Parathyroid adenoma (tissue), 2 donors: ENCODE data around the gene TMEM167A.

Experiments
- H2AFZ ChIP-seq: fragments of 300-600 bp; sonication (generic); one replicate; pipeline ENCODE4 v1.7.0; 2017; ENCODE audit warnings: antibody characterized with exemption, mild to moderate bottlenecking
- H3K27ac ChIP-seq: fragments of 300-600 bp; sonication (generic); one replicate; pipeline ENCODE4 v1.7.0; 2017
- H3K27me3 ChIP-seq: fragments of 300-600 bp; sonication (generic); one replicate; pipeline ENCODE4 v1.7.0; 2017; ENCODE audit warnings: low read length; ENCODE audit not compliant: control insufficient read depth, insufficient read depth
- H3K36me3 ChIP-seq: fragments of 300-600 bp; sonication (generic); one replicate; pipeline ENCODE4 v1.7.0; 2017; ENCODE audit warnings: low read length; ENCODE audit not compliant: control insufficient read depth, insufficient read depth
- H3K4me1 ChIP-seq: fragments of 300-600 bp; sonication (generic); one replicate; pipeline ENCODE4 v1.7.0; 2017; ENCODE audit warnings: control low read depth
- H3K4me2 ChIP-seq: fragments of 300-600 bp; sonication (generic); one replicate; pipeline ENCODE4 v1.7.0; 2017; ENCODE audit warnings: low read length
- H3K4me3 ChIP-seq: fragments of 300-600 bp; sonication (generic); one replicate; pipeline ENCODE4 v1.7.0; 2017; ENCODE audit warnings: low read depth, low read length
- H3K79me2 ChIP-seq: fragments of 300-600 bp; sonication (generic); one replicate; pipeline ENCODE4 v1.7.0; 2017; ENCODE audit warnings: control low read depth
- H3K9ac ChIP-seq: fragments of 300-600 bp; sonication (generic); one replicate; pipeline ENCODE4 v1.7.0; 2017; ENCODE audit warnings: mild to moderate bottlenecking
- H3K9me3 ChIP-seq: fragments of 300-600 bp; sonication (generic); one replicate; pipeline ENCODE4 v1.7.0; 2017; ENCODE audit warnings: low read length; ENCODE audit not compliant: control insufficient read depth
- TF ChIP-seq, protein P1 (sequence below): fragments of 300-600 bp; sonication (generic); IDR thresholded peaks from one replicate; pipeline ENCODE4 v1.7.0; 2017; ENCODE audit warnings: antibody characterized with exemption, mild to moderate bottlenecking
- donor health status: primary hyperparathyroidism.

Gene TMEM167A

DNA sequence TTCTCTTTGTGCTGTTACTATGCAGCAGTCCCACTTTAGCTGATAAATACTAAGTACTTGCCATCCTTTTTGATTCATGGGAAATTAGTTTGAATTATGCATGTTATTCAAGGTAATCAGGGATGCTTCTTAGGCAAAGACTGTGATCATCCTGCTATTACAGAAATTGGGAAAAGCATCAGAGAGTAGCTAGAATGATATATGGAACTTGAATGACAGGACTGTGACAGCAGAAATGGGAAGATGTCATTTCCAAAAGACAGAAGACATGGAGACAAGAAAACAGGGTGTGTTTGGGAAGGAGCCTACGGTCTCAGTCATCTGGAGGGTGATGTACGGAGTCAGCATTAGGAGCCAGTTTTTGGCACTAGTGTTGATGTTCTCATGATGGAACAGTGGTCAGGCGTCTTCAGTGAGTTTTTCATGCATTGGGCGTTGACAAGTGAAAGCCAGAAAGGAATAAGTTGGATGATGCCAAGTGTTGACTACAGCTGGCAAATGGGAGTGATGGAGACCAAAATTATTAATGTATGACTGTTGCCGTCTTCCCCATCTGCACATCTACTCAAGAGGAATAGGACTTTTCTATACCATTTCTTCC lies 70.4 kb downstream of the TMEM167A start:
- H3K27ac ChIP-seq: no peak overlapping the region
- TF ChIP-seq, protein P1, sequence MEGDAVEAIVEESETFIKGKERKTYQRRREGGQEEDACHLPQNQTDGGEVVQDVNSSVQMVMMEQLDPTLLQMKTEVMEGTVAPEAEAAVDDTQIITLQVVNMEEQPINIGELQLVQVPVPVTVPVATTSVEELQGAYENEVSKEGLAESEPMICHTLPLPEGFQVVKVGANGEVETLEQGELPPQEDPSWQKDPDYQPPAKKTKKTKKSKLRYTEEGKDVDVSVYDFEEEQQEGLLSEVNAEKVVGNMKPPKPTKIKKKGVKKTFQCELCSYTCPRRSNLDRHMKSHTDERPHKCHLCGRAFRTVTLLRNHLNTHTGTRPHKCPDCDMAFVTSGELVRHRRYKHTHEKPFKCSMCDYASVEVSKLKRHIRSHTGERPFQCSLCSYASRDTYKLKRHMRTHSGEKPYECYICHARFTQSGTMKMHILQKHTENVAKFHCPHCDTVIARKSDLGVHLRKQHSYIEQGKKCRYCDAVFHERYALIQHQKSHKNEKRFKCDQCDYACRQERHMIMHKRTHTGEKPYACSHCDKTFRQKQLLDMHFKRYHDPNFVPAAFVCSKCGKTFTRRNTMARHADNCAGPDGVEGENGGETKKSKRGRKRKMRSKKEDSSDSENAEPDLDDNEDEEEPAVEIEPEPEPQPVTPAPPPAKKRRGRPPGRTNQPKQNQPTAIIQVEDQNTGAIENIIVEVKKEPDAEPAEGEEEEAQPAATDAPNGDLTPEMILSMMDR: no peak
- H3K9ac ChIP-seq: no peak overlapping the region
- no peaks in the 10 kb centered on the region for H3K4me1 ChIP-seq
- no peaks in the 10 kb centered on the region for H3K9me3 ChIP-seq
- no peak overlapping the region for H3K4me2 ChIP-seq
- H3K4me3 ChIP-seq: no peak overlapping the region
- H3K79me2 ChIP-seq: no peaks in the 10 kb centered on the region
- H2AFZ ChIP-seq: no peak overlapping the region
- no peaks in the 10 kb centered on the region for H3K36me3 ChIP-seq
- H3K27me3 ChIP-seq: no peaks in the 10 kb centered on the region

DNA sequence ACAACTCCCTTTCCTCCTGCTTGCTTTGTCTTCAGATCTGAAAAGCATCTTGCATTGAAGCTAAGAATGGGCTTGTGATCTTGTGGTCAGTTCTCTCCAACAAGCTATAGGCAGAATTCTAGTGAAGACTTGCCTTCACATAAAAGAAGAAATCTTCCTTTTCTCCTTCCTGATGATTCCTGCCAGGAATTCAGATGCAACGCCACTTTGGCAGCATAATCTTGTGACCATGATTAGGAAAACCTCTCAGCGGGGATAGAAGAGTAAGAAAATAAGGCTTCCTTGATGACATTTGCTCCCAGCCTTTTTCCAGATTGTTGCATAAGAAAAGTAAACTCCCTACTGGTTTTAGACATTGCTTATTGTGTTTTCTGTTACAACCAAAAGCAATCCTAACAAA lies 73.4 kb downstream of the TMEM167A start:
- no peak overlapping the region for H2AFZ ChIP-seq
- no peak overlapping the region for H3K4me3 ChIP-seq
- no peaks in the 10 kb centered on the region for H3K9me3 ChIP-seq
- TF ChIP-seq, protein P1: no peak
- no peak overlapping the region for H3K9ac ChIP-seq
- H3K4me1 ChIP-seq: no peaks in the 10 kb centered on the region
- H3K36me3 ChIP-seq: no peaks in the 10 kb centered on the region
- no peak overlapping the region for H3K27ac ChIP-seq
- no peaks in the 10 kb centered on the region for H3K27me3 ChIP-seq
- H3K4me2 ChIP-seq: no peak overlapping the region
- no peaks in the 10 kb centered on the region for H3K79me2 ChIP-seq
